GM21367 (cell line): ENCODE measurements around the gene SLC35B1.
A peak's percentile ranks its signal among the peaks of the same experiment; 100 is the strongest.

ENCODE experiments used
- ATAC-seq: cut with Tn5 transposase; IDR thresholded peaks from one replicate; pipeline ENCODE4 v1.9.1; 2021; ENCODE audit not compliant: unreplicated experiment

SLC35B1 gene

DNA sequence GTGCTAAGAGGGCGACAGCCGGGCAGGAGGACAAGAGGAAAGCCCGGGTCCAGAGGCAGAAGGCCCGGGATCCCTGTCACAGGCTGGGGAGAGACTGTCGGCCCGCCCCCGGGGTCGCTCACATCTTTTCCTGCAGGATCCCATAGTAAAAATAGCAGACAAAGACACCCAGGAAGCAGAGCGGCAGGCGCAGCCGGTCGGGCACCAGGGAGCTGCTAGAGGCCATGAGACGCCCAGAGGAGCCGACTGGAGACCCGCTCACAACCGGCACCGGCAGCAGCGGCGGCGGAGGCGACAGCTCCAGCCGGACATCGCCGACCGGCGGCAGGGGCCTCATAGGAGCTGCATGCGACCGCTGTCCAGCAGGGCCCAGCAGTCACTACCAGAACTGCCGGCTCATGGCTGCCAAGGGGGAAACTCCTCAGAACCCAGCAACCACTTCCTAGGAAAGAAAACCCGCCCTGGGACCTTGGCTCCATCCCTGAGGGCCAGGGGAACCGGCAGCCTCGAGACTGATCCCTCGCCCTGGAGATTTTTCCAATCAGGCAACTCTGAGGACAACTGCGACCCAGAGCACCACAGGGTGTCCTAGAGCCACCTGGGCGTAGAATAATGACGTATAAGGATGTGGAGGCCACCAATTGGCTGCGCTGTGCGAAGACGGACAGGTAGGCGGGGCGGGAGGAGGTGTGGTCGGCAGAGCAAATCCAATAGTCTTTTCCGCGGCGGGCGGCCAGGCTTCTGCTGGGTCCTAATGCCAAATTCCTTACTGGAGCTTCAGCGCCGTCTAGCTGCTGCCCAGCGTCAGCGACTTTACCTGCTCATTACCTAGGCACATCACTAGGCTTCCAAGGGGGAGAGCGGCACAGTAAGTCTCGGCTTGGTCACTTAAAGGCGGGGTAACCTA lies at the start of gene SLC35B1:
TSS of gene SLC35B1 (minus strand) at position 357 of the 907 bp plus-strand sequence. CDS start at position 226, 131 bp downstream.
- peak; percentile 78 for ATAC-seq

GRCh38 chr17:49757151-49757777 lies 49.5 kb upstream of the SLC35B1 start:
- no peak for ATAC-seq

- no peak for ATAC-seq
Observed at GRCh38 chr17:49756323-49757150, 48.8 kb upstream of the SLC35B1 start.

GRCh38 chr17:49755663-49756283 lies 48.0 kb upstream of the SLC35B1 start:
- no peak for ATAC-seq

DNA sequence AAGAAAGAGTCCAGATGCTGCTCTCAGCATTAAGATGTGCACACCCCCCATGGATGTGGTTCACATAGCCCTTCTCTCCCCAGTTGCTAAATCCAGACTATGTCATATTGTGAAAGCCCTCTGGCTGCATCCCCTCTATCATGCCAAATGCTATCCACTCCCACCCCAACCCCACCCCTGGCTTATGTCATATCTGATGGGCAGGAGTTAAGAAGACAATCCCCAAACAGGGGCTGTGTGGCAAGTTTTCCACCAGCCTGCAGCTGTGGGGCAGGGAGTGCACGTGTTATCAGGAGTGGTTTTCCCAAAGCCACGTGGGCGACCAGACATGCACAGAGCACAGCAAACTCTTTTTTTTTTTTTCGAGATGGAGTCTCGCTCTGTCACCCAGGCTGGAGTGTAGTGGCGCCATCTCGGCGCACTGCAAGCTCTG lies 46.2 kb upstream of the SLC35B1 start:
- ATAC-seq, result no peak

GRCh38 chr17:49752508-49752907 lies 44.7 kb upstream of the SLC35B1 start:
- no peak for ATAC-seq

GRCh38 chr17:49749730-49750129 lies 42.0 kb upstream of the SLC35B1 start:
- no peak for ATAC-seq

DNA sequence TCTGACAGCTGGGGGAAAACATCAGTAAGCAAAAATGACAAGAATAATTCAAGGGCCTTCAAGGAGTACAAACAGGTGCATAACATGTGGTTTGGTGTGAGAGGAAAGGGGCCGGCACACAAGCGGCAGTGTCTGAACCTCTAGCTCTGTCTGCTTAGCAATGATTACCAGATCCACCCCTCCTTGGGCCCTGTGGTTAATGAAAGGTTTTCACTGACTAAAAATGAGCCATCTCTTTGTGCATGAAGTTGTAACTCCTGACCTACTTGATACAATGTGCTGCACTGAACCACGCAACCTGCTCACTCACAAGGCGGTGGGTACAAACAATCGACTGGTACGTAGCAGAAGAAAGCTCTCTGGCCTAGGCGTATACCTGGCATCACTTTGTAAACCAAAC lies 41.0 kb upstream of the SLC35B1 start:
- ATAC-seq, result peak; percentile 60

- ATAC-seq, result no peak
Observed at GRCh38 chr17:49748223-49748622, 40.5 kb upstream of the SLC35B1 start.

DNA sequence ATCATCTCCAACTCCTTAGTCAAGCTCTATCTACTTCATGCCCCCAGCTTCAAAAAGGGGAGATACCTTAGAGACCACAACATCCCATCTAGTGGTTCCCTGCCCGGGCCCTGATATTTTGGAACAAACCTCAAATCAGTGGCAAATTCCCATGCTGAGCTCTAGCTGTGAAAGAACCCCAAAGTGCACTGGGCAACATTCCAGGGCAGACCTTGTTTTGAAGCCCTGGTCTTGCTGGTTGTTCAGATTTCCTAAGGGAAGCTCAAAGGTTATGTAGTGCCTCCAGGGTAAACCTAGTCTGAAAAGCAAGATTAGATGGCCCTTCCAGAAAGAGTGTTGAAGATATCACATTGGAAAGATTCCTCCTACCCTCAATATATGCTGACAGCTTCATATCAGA lies 39.9 kb upstream of the SLC35B1 start:
- no peak for ATAC-seq

- no peak for ATAC-seq
Observed at GRCh38 chr17:49746791-49747490, 39.2 kb upstream of the SLC35B1 start.

DNA sequence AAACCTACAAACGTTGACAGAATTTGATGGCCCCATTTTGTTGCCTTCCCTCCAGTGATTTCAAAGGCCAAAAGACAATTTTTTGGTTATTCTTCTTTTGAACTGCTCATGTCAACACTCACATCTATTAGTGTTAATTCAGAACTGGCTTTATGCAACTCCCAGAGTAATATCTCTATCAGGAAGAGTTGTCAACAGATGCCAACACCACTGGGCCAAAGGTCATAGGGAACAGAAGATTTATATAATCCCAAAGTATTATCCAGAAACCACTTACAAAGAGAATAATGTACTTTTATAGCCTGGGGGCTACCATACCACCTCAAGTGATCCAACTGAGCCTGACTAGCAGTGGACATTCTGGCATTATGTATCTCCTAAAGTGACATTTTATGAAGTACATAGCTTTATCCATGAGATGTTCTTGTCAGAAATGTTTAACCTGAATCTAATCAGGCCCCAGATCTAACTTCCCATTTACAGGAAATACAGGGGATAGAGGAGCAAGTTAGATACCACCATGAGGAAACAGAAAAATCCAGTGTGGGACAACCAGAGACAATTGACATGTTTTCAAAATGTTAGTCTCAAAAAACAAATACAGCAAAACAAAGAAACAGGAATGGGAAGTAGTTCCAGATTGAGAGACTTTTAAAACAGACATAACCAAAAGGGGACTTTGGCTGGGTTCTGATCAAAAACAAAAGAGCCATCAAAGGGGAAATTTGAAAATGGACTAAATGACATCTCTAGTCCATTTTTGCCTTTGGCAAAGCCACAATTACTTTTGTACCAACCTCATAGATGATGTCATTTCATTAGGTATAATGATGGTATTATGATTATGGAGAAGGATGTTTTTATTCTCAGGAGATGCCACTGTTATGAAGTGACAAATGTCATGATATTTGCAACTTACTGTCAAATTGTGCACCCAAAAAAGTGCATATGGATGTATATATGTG lies 37.7 kb upstream of the SLC35B1 start:
- no peak for ATAC-seq

DNA sequence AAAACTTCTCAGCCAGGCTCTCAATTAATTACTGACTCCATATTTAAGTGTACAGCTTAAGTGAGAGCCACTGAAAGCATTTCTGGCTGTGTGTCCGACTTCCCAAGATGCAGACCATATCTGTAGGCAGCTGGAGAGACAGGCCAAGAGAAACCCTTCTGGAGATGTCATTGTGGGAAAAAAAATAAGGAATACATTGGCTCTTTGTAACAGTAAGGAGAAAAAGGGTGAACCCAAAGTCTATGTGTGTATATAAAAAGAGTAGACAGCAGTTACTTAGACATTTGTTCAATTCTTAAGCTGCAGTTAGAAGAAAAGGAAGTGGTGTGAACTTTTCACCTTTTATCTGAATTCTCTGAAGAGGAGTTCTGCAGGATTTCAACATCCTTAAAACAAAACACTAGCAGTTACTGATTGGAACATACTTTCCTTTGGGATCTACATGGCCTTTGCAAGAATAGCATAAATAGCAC lies 34.4 kb upstream of the SLC35B1 start:
- no peak for ATAC-seq

DNA sequence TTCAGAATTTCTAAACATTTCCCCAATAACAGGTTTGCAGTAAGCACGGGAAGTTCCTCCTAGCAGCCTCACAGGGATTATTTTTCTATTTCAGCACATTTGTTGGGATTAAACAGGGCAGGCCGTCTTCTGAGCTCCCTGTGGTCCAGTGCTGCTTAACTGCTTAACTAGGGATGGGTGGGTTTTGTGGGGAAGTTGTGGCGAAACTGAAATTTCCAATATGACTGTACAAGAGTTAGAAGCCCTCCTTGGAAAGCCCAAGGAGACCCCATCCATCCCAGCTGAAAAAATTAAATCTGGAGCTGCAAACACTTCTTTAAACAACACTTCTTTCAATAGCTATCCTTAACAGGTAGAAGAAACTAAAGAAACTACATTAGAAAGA lies 33.9 kb upstream of the SLC35B1 start:
- no peak for ATAC-seq

DNA sequence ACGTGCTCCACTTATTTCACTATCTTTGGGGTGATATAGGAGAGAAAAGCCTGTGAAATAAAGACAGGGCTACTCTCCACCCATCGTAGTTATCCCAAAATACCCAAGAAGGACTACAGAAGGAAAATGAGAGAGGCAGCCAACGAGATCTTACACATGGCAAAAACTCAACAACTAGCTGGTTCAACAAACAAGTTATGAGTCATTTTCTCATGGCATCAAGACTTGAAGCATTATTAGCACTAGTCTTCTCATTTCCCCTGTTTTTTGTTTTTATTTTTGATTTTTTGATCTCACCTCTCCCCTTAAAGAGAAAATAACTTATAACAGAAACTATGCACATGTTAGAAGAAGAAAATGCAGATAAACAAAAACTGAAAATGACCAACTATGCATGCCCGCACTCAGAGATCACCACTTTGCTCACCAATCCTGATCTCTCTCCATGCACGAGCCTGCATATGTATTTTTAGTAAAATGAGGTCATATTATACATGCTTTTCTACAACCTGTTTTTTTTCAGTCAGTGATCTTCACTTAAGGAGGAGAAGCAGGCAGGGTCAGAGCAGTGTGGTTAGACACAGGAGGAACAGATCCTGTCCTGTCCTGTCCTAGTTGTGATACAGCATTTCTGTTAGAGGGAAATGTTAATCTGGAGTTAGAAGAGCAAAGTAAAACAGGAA lies 33.4 kb upstream of the SLC35B1 start:
- ATAC-seq, result no peak

- no peak for ATAC-seq
Observed at GRCh38 chr17:49739641-49740271, 32.0 kb upstream of the SLC35B1 start.

DNA sequence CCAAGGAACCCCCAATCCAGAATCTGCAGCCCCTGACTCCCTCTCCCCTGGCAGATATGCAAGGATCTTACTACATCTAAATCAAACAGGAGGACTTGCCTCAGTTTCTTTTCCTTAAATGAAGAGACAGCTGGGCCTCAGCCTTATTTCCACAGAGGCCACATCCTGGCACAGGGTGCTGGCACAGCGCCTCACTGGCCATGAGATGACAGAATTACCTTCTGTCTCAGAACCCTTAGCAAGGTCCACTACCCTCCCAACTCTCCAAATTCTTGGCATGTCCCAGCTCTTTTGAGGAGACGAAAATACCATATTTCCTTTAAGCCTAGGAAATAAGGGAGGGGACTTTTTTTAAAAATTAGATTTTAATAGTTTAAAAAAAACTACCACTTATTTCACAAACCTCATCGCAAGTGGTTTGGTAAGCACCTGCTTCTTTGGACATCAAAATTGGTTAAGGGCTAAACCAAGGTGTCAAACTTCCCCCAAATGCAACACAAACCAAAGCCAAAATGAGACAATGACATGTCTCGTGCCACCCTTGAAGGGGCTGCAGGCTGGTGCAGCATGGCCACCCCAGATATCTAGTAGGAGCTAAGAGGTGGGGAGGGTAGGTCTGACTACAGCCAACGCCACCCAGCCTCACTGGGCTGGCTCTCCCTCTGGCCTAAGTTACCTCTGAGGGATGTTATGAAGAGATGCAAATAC lies 30.8 kb upstream of the SLC35B1 start:
- ATAC-seq, result no peak
